Glomerular visceral epithelial cell (primary cell): ENCODE results near the gene ST3GAL6.

ENCODE experiments used
- DNase-seq: peaks from one replicate; pipeline ENCODE4 v3.0.0-alpha.2; 2016; ENCODE audit errors: extremely low spot score

Gene ST3GAL6, protein sequence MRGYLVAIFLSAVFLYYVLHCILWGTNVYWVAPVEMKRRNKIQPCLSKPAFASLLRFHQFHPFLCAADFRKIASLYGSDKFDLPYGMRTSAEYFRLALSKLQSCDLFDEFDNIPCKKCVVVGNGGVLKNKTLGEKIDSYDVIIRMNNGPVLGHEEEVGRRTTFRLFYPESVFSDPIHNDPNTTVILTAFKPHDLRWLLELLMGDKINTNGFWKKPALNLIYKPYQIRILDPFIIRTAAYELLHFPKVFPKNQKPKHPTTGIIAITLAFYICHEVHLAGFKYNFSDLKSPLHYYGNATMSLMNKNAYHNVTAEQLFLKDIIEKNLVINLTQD

DNA sequence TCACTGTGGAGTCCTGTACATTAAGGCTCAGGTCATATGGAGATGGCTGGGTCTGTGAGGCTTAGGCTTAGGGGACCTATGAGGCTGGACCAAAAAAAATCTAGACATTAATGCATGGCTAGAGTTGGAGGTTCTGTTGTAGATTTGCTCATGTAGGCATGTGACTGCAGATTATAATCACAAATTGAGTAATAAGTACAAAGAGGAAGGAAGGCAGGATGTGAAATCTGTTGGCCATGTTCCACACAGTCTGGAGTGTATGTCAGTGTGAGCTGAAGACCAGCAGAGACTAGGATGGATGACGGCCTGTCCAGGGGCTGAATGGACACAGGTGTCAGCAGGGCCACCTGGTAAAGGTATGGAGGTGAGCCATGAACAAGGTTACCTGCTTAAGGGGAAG is at the start of gene ST3GAL6:
Gene ST3GAL6, plus strand, starts transcription at position 265 of the 400 bp plus-strand sequence. CDS start 5,101 bp downstream, outside the sequence.
- DNase-seq = no peak

DNA sequence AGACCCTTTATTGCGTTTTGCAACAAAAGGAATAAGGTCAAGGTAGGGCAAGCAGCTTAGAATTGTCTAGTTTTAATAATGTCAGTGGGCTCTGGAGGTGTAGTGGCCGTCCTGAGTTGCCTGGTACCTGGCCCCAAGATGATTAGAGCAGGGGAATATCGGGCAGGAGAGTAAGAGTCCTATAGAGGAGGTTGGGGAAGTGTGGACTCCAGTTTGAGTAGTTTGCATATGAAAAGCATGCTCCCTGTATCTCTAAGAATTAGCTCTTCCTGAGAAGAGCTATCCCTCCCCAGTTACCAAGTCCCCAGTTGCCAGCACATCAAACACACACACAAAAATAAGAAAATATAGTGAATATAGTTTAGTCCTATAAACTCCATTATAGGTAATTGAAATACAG is 49.2 kb upstream of the ST3GAL6 start:
- no peak for DNase-seq

DNA sequence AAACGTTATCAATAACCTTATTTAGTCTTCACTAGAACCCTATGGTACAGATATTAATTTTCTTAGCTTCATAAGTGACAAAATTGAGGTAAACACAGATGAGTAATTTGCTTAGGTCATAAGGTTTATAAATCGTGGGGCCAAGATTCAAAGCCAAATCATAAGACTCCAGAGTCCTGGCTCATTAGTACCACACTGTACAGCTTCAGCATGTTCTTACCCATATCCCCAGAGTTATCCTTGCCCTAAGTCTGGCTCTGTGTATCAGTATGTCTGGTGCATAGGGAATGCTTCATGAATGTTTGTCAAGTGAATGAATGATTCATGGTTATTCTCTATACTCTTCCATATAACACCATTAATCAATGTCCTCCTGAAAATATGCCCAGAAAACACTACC is 45.6 kb upstream of the ST3GAL6 start:
- no peak for DNase-seq

DNA sequence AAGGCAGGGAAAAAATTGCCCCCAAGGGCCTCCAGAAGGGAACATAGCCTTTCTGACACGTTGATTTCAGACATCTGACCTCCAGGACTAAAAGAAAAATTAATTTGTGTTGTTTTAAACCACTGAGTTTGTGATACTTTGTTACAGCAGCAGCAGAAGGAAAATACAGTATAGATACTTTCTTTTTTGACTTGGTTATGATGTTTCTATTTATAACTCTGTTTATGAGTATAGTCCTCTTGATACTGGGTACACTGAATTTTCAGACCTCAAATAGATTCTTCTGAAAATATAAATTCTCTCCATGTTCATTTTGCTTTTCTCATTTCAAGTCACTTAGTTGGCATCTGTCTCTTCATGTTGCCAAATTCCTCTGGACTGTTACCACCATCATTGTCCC is 44.4 kb upstream of the ST3GAL6 start:
- no peak for DNase-seq

DNA sequence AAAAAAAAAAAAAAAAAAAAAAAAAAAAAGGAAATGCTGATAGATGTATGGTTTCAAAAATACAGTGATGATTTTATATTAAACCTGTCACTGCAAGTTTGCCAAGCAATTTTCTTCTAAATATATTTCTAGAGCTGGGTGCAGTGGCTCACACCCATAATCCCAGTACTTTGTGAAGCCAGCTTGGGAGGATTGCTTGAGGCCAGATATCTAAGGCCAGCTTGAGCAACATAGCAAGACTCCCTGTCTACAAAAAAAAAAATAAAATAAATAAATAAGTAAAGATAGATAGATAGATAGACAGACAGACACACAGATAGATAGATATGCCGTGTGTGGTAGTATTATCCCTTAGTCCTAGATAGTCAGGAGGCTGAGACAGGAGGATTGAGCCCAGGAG is 41.4 kb upstream of the ST3GAL6 start:
- no peak for DNase-seq

DNA sequence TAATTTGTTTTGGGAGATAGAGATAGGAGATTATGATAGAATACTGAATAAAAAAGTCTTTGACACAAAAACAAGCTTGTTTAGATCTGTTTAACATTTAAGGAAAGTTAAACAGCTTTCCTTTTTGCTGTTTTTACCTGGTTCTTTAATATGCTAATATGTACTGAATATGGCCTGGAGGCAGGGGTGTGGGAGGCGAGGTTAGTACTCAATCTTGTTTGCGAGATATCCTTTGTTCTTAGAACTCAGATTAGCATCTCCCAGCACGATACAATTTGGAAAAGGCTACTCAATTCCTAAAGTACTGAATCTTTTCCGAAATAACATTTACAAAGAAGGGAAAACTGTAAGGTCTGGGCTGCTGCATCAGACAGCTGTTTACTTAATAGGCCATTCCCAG is 40.8 kb upstream of the ST3GAL6 start:
- no peak for DNase-seq

GRCh38 chr3:98725352-98725751 is 37.8 kb upstream of the ST3GAL6 start:
- no peak for DNase-seq

DNA sequence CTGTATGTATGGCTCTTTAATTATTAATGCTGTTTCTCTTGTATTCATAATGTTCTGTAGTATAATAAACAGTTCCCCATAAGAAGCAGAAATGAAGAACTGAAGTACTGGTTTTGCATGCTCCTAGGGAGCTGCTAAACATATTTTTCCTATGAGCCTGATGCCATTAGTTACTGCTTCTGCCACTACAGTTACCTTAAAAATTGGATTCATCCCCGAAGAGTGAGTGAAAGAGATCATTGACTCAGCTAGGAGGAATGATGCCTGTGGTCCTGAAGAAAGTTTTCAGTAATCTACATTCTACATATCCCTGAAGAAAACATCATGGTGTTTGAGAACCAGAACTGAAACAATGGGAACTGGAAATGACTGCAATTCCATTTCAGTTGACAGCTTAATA is 37.1 kb upstream of the ST3GAL6 start:
- no peak for DNase-seq

GRCh38 chr3:98727638-98728037 is 35.5 kb upstream of the ST3GAL6 start:
- DNase-seq = no peak

- no peak for DNase-seq
Observed at GRCh38 chr3:98728672-98729071, 34.5 kb upstream of the ST3GAL6 start.

GRCh38 chr3:98730338-98730737 is 32.8 kb upstream of the ST3GAL6 start:
- DNase-seq = peak; percentile 9

- DNase-seq = no peak
Observed at GRCh38 chr3:98730886-98731537, 32.1 kb upstream of the ST3GAL6 start.

DNA sequence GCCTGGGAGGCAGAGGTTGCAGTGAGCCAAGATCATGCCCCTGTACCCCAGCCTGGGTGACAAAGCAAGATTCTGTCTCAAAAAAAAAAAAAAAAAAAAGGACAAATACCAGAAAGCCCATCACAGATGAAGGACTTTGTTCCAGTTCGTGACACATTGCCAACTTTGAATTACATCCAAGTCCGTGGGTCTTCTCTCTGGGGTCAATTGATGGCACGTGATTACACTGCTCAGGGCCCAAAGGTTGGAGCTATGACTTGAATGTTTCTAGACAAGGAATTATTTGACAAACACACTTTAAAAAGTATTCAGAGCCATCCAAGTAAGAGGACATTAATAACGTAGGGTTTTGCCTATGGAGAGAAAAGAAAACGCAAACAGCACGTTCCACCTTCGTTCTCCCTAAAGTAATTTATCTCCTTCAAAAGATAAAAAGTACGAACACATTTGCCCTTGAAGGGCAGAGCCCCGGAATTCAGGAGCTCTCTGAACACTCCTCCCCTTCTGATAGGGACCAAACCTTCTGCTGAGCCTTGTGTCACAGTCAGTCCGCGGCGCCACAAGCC is 31.3 kb upstream of the ST3GAL6 start:
- no peak for DNase-seq

DNA sequence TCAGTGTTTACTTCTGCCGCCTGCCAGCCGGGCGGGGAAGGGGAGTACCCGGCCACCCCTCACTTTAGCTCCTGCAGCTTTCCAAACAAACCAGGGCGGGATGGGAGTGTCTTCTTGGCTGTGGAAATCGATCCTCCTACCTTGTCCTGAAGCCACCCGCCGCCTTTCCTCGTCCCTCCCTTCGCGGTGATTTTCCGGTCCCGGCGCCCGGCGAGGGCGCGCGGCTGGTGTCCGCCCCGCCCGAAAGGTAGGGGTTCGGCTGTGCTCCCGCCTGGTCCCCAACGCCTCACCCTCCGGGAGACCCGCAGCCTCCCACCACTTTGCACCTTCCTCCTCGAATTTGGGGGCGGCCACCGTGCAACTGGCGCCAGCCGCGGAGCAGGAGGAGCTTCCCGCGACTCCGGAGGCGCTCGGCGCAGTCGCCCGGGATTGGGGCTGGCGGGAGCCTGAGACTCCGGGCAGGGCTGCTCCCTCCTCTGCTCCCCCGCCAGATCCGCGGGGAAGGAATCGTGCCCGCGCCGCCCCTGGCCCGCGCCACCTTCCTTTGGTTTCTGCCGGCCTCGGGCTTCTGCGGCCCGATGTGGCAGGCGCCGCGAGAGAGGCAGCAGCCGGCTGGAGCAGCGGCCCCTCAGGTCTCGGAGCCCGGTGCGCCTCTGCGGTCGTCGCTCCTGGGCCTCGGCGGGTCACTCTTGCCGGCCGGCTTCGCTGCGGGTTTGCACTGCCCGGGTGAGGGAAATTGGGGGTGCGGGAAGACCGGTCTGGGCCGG is 30.7 kb upstream of the ST3GAL6 start:
- DNase-seq = peak; percentile 41

DNA sequence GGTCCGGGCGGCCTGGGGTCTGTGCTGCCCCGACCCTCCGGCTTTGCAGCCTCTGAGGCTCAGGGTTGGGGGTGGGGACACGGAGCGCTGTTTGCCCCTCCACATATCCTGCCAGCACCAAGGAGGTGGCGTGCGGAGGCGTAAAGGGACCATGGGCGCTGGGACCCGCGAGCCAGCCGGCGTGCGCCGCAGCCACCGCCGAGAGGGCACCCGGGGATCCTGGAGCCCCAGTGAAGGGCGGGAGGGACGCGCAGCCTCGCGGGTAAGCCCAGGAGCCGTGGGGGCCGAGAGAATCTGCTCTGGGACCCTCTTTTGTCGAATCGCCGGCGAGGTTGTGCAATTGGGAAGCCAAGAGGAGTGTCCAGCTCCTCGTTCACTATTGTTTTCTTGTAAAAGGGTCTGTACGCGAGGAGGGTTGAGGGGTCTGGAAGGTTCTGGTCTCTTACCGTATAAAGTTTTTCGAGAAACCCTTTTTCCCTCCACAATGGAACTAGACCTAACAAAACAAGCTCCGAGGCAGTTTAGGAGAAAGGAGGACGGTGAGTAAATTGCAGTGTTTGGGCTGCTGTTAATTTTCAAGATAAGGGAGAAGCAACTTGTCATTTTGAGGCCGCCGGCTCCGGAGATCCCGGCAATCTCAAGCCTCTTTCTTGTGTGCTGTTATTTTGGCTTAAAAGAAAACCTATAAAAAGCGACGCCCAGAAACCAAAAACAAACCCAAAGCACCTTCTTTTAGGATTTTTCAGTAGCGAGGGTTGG is 29.9 kb upstream of the ST3GAL6 start:
- DNase-seq = peak; percentile 13

DNA sequence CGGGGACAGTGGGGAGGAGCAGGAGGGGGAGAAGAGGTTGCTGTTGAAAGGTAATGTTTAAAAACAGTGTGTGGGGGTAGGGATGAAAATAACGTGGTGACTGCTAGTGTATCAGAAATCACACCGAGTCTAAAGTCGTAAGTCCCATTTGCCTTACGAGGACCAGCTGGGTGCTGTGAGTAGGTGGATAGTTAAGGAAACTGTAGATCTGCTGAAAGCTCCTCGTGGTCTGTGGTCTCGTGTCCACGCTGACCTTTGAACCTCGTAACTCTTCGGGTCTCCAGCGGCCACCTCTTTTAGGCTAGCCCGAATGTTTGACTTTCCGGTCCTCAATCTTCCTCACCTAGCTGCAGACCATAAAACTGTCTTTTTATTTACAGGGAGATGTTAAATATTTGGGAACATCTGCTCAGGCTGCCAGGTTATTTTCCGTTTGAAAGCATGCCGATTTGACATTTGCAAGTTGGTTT is 29.3 kb upstream of the ST3GAL6 start:
- no peak for DNase-seq

- DNase-seq = no peak
Observed at GRCh38 chr3:98734306-98734705, 28.8 kb upstream of the ST3GAL6 start.

- no peak for DNase-seq
Observed at GRCh38 chr3:98734735-98735134, 28.4 kb upstream of the ST3GAL6 start.

- DNase-seq = no peak
Observed at GRCh38 chr3:98735296-98735695, 27.8 kb upstream of the ST3GAL6 start.

- DNase-seq = no peak
Observed at GRCh38 chr3:98735761-98736269, 27.3 kb upstream of the ST3GAL6 start.

DNA sequence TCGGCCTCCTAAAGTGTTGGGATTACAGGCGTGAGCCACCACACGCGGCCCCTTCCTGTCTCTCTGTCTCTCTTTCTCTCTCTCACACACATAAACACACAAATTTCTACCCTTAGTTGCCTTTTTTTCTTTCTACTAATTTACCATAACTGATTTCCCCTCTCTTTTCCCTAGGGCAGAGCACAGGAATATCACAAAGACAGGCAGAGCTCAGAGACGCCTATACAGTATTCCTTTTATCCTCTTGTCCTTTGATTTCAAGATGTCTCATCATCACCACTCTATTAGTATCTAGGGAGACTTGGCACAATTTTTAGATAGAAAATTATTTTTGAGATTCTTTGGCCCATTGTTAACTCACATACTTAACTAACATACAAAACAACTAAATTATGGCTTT is 25.8 kb upstream of the ST3GAL6 start:
- DNase-seq = no peak
